Neural progenitor cell (in vitro differentiated cells): ENCODE data around the gene MCCC2. TPM values are rescaled to one million over a fixed set of nuclear protein-coding genes. Genes with fewer than 3 reads are reported as not detected.
A peak's percentile ranks its signal among the peaks of the same experiment; 100 is the strongest.
"Not testable (repeated sequence)": the region's sequence is repeated elsewhere in the genome, so short reads cannot be mapped to it uniquely, and the experiment has no call there.

Experiments used
- DNase-seq: peaks from one replicate; pipeline ENCODE4 v3.0.0-alpha.2; 2016; ENCODE audit warnings: low spot score
- H2AFZ ChIP-seq: fragments of 200-600 bp; sonication (generic); replicated peaks from 2 replicates; pipeline ENCODE4 v1.6.1; 2016; ENCODE audit warnings: antibody characterized with exemption
- H3F3A ChIP-seq: fragments of 200-600 bp; sonication (generic); 2 replicates; pipeline ENCODE4 v1.6.1; 2016; ENCODE audit warnings: antibody characterized with exemption, low read depth
- H3K27ac ChIP-seq: fragments of 200-600 bp; sonication (generic); 2 replicates; pipeline ENCODE4 v1.5.1; 2016; ENCODE audit warnings: mild to moderate bottlenecking
- H3K27me3 ChIP-seq: fragments of 200-600 bp; sonication (generic); 2 replicates; pipeline ENCODE4 v1.6.1; 2016; ENCODE audit warnings: mild to moderate bottlenecking, moderate library complexity
- H3K36me3 ChIP-seq: fragments of 200-600 bp; sonication (generic); 2 replicates; pipeline ENCODE4 v1.5.1; 2016
- H3K4me1 ChIP-seq: fragments of 200-600 bp; sonication (generic); 2 replicates; pipeline ENCODE4 v1.6.1; 2016; ENCODE audit warnings: mixed run types
- H3K4me2 ChIP-seq: fragments of 200-600 bp; sonication (generic); 2 replicates; pipeline ENCODE4 v1.6.1; 2016
- H3K4me3 ChIP-seq: fragments of 200-600 bp; sonication (generic); 2 replicates; pipeline ENCODE4 v1.5.1; 2016
- H3K79me2 ChIP-seq: fragments of 200-600 bp; sonication (generic); 2 replicates; pipeline ENCODE4 v1.6.1; 2016; ENCODE audit warnings: low read depth
- H3K9ac ChIP-seq: fragments of 200-600 bp; sonication (generic); 2 replicates; pipeline ENCODE4 v1.6.1; 2016
- H3K9me3 ChIP-seq: fragments of 200-600 bp; sonication (generic); 2 replicates; pipeline ENCODE4 v1.5.1; 2016; ENCODE audit warnings: low read depth
- H4K20me1 ChIP-seq: fragments of 200-600 bp; sonication (generic); 2 replicates; pipeline ENCODE4 v1.6.1; 2016; ENCODE audit warnings: low read depth
- H3K27ac Mint-ChIP-seq: 3 replicates; pipeline ENCODE4 v1.8.0; 2021; ENCODE audit warnings: mixed read lengths
- H3K27me3 Mint-ChIP-seq: 2 replicates; pipeline ENCODE4 v1.8.0; 2022; ENCODE audit warnings: low read depth, mild to moderate bottlenecking, inconsistent platforms, moderate library complexity, mixed read lengths; ENCODE audit not compliant: insufficient read depth
- H3K36me3 Mint-ChIP-seq: 3 replicates; pipeline ENCODE4 v1.8.0; 2021; ENCODE audit warnings: mixed read lengths
- H3K4me1 Mint-ChIP-seq: 3 replicates; pipeline ENCODE4 v1.8.0; 2021; ENCODE audit warnings: mixed read lengths
- H3K4me3 Mint-ChIP-seq: 3 replicates; pipeline ENCODE4 v1.8.0; 2021; ENCODE audit warnings: mild to moderate bottlenecking, moderate library complexity, mixed read lengths
- H3K9me3 Mint-ChIP-seq: 3 replicates; pipeline ENCODE4 v1.8.0; 2020; ENCODE audit warnings: mixed read lengths
- CTCF ChIP-seq: fragments of 200-600 bp; sonication (generic); IDR thresholded peaks from 2 replicates; pipeline ENCODE4 v1.5.1; 2017; ENCODE audit warnings: antibody characterized with exemption, mild to moderate bottlenecking
- EZH2 ChIP-seq: fragments of 200-600 bp; sonication (generic); IDR thresholded peaks from 2 replicates; pipeline ENCODE4 v1.6.1; 2017; ENCODE audit warnings: antibody characterized with exemption, mild to moderate bottlenecking, moderate library complexity
- EZH2phosphoT487 ChIP-seq: fragments of 200-600 bp; sonication (generic); IDR thresholded peaks from 2 replicates; pipeline ENCODE4 v1.6.1; 2017; ENCODE audit warnings: antibody characterized with exemption
- total RNA-seq: library from RNA; depleted of rRNA; stranded (reverse); fragments of >200 nt; gene quantifications from 2 replicates; pipeline ENCODE4 v1.2.3, GENCODE V29; 2015; ENCODE audit warnings: low replicate concordance

The MCCC2 gene
- 19.8 and 20.3 TPM in 2 replicates for total RNA-seq

DNA sequence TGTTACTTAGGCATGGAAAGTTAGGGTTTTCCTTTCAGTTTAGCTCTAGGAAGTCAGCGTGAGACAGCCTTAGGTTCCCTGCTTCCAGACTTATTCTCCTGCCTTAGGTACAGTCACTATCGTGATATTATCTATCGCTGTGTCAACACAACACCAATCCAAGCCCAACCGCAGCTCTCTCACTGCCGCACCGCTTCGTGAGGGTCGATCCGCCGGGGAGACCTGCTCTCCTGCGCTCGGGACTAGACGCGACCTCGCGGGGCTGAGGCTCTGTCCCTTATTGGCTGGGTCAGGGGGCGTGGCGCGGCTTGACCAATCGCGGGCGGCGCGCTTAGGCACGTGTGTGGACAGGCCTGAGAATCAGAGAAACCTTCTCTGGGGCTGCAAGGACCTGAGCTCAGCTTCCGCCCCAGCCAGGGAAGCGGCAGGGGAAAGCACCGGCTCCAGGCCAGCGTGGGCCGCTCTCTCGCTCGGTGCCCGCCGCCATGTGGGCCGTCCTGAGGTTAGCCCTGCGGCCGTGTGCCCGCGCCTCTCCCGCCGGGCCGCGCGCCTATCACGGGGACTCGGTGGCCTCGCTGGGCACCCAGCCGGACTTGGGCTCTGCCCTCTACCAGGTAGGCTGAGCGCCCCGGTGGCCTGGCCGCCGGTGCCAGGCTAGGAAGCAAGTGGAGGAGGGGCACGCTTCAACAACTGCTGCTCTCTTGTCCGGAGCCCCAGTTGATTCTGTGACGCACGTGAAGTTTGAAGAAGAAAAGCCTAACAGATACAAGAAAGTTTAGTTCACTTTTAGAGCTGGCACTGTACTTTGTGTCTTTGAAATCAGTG is at the start of gene MCCC2:
MCCC2 (plus strand) TSS at position 400 of the 825 bp plus-strand sequence; CDS start at position 486, 86 bp downstream.
- no peak for TF ChIP-seq EZH2
- TF ChIP-seq CTCF: no peak
- no peak for TF ChIP-seq EZH2phosphoT487
- Histone ChIP-seq H2AFZ (peak within 1 kb of the TSS; percentile 65), H3K9me3 (no peaks in the 10 kb centered on the region), H3K4me3 (peak within 1 kb of the TSS; percentile 53), H3K27me3 (no peaks in the 10 kb centered on the region), H3K79me2 (peaks cover 18% of the 10 kb centered on the region), H3F3A (peaks cover 8% of the 10 kb centered on the region), H3K9ac (no peak within 1 kb of the TSS), H4K20me1 (no peaks in the 10 kb centered on the region), H3K4me1 (no peaks in the 10 kb centered on the region), H3K27ac (peak within 1 kb of the TSS; percentile 38), H3K4me2 (peak within 1 kb of the TSS; percentile 67), H3K36me3 (no peaks in the 10 kb centered on the region)
- Mint-ChIP-seq H3K27me3 (peaks cover 2% of the 10 kb centered on the region), H3K27ac (peak within 1 kb of the TSS; percentile 89), H3K36me3 (peaks cover 7% of the 10 kb centered on the region), H3K9me3 (no peaks in the 10 kb centered on the region), H3K4me3 (peak within 1 kb of the TSS; percentile 88), H3K4me1 (peaks cover 17% of the 10 kb centered on the region)
- peak; percentile 91 for DNase-seq

- Histone ChIP-seq H3K9ac (no peak overlapping the region), H3K27me3 (no peaks in the 10 kb centered on the region), H3K4me3 (no peak overlapping the region), H3K27ac (no peak overlapping the region), H3K79me2 (no peaks in the 10 kb centered on the region), H3K4me1 (peaks cover 9% of the 10 kb centered on the region), H3K36me3 (peaks cover 26% of the 10 kb centered on the region), H4K20me1 (peaks cover 15% of the 10 kb centered on the region), H3F3A (no peaks in the 10 kb centered on the region), H3K4me2 (peak overlapping the region; percentile 29), H2AFZ (no peak overlapping the region), H3K9me3 (no peaks in the 10 kb centered on the region)
- TF ChIP-seq CTCF (no peak), EZH2phosphoT487 (no peak), EZH2 (no peak)
- Mint-ChIP-seq H3K27me3 (peaks cover 3% of the 10 kb centered on the region), H3K36me3 (peaks cover 36% of the 10 kb centered on the region), H3K4me3 (no peak overlapping the region), H3K4me1 (peaks cover 4% of the 10 kb centered on the region), H3K27ac (peak overlapping the region; percentile 72), H3K9me3 (no peaks in the 10 kb centered on the region)
- DNase-seq: peak; percentile 18
Measured at GRCh38 chr5:71537687-71538086, 49.5 kb upstream of the MCCC2 start.

DNA sequence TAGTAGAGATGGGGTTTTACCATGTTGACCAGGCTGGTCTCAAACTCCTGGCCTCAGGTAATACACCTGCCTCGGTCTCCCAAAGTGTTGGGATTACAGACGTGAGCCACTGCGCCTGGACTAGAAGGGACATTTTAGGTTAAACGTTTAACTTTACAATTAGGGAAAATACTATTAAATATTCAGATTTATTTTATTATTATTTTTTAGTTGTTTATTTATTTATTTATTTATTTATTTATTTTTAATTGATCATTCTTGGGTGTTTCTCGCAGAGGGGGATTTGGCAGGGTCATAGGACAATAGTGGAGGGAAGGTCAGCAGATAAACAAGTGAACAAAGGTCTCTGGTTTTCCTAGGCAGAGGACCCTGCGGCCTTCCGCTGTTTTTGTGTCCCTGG is 36.3 kb upstream of the MCCC2 start:
- not testable (repeated sequence) for H3K4me3 Mint-ChIP-seq, H3K27ac ChIP-seq, H2AFZ ChIP-seq, H3K79me2 ChIP-seq, H3K4me1 ChIP-seq, DNase-seq, H3K9me3 ChIP-seq, H3K27me3 ChIP-seq, H3K27ac Mint-ChIP-seq, H3K4me2 ChIP-seq, H3K27me3 Mint-ChIP-seq, H3K9ac ChIP-seq, H3K9me3 Mint-ChIP-seq, H4K20me1 ChIP-seq, H3F3A ChIP-seq, H3K4me3 ChIP-seq, H3K4me1 Mint-ChIP-seq
- peaks cover 52% of the 10 kb centered on the region for H3K36me3 Mint-ChIP-seq
- H3K36me3 ChIP-seq: peaks cover 28% of the 10 kb centered on the region

GRCh38 chr5:71551582-71551981 is 35.6 kb upstream of the MCCC2 start:
- not testable (repeated sequence) for H3K9ac ChIP-seq, H3K27me3 Mint-ChIP-seq, H3K4me3 ChIP-seq, DNase-seq, H3K9me3 Mint-ChIP-seq, H3K27ac Mint-ChIP-seq, H4K20me1 ChIP-seq, H3K27ac ChIP-seq, H3K4me2 ChIP-seq, H3K27me3 ChIP-seq, H3K4me1 Mint-ChIP-seq, H3K79me2 ChIP-seq, H3F3A ChIP-seq, H2AFZ ChIP-seq, H3K4me3 Mint-ChIP-seq, H3K9me3 ChIP-seq, H3K4me1 ChIP-seq
- peaks cover 51% of the 10 kb centered on the region for H3K36me3 Mint-ChIP-seq
- peaks cover 35% of the 10 kb centered on the region for H3K36me3 ChIP-seq

- not testable (repeated sequence) for H2AFZ ChIP-seq, H3K4me2 ChIP-seq, H3K4me3 Mint-ChIP-seq, H3K27me3 Mint-ChIP-seq, H3K27ac ChIP-seq, H3F3A ChIP-seq, H3K27me3 ChIP-seq, H3K4me1 ChIP-seq, H3K4me3 ChIP-seq, H4K20me1 ChIP-seq, H3K9me3 Mint-ChIP-seq, H3K4me1 Mint-ChIP-seq, DNase-seq, H3K9me3 ChIP-seq, H3K79me2 ChIP-seq, H3K9ac ChIP-seq, H3K27ac Mint-ChIP-seq
- H3K36me3 Mint-ChIP-seq: peaks cover 52% of the 10 kb centered on the region
- peaks cover 37% of the 10 kb centered on the region for H3K36me3 ChIP-seq
Measured at GRCh38 chr5:71552026-71552749, 35.0 kb upstream of the MCCC2 start.
